ENCODE data around the gene CD247. TPM values are rescaled to one million over a fixed set of nuclear protein-coding genes. Genes with fewer than 3 reads are reported as not detected.

CD247 gene
- total and polyA plus RNA-seq, 2 of the 13 experiments (the other 11 are each of a cell fraction or from before 2014, with no cell fraction given): 0.20 TPM; not detected in 1

GRCh38 chr1:167515893-167516321 is 2.4 kb downstream of the CD247 start:
- H3K79me2 ChIP-seq (ENCODE audit: insufficient read depth, low read length): no peaks in the 10 kb centered on the region
- in situ Hi-C loops (cut with HindIII; ENCODE audit: extremely low pct_ligation_motif_present, low pct_unique_long_range_greater_than_20kb) (no loop called here), intact Hi-C loops (cut with micrococcal nuclease; ENCODE audit: unreplicated experiment) (no loop called here)
- POLR2A ChIA-PET: no interaction called here
- no peak overlapping the region for H2AFZ ChIP-seq (ENCODE audit: low read length)
- H3K36me3 ChIP-seq (replicated peaks in 1 of 2; ENCODE audit: control insufficient read depth in 1 of 2, insufficient read depth in 2 of 2, low read length in 2 of 2): no peaks in the 10 kb centered on the region
- ATAC-seq: no peak
- H3K4me3 ChIP-seq (replicated peaks in 1 of 3; ENCODE audit: insufficient read depth in 1 of 3, low read depth in 2 of 3, low read length in 3 of 3): no peak overlapping the region
- no peaks in the 10 kb centered on the region for H3K9me3 ChIP-seq (ENCODE audit: low read length)
- FAIRE-seq: no peak
- TF ChIP-seq GTF3A (CRISPR knock-in tag; conservative IDR thresholded peaks at IDR 0.05) (no peak), EHMT2 (IDR thresholded peaks at IDR 0.05; ENCODE audit: borderline replicate concordance, low read depth, low read length) (no peak), ZNF768 (CRISPR knock-in tag; IDR thresholded peaks at IDR 0.05) (peak; percentile 84), ZNF740 (CRISPR knock-in tag; IDR thresholded peaks at IDR 0.05) (no peak), ZMYM3 (CRISPR knock-in tag; IDR thresholded peaks at IDR 0.05) (no peak), MAFG (CRISPR knock-in tag; IDR thresholded peaks at IDR 0.05) (no peak)
- DNase-seq (ENCODE audit: low spot score): no peak
- H3K4me1 ChIP-seq (ENCODE audit: insufficient read depth, low read length): no peaks in the 10 kb centered on the region
- peaks cover 0 to 9% of the 10 kb centered on the region in 2 experiments; a peak in 1 of 5 replicates for H3K27me3 ChIP-seq (ENCODE audit: control insufficient read depth in 1 of 2, insufficient read depth in 2 of 2, low read length in 2 of 2)
- H3K9ac ChIP-seq (ENCODE audit: insufficient read depth, low read depth, low read length): no peak overlapping the region
- H3K27ac ChIP-seq (ENCODE audit: extremely low read length, insufficient read depth, low read length): no peak overlapping the region
- no peak overlapping the region for H3K4me2 ChIP-seq (ENCODE audit: low read depth, low read length)
- CTCF ChIA-PET (ENCODE audit: low intra/inter-chr PET ratio, low total read pairs): no interaction called here
- H4K20me1 ChIP-seq (ENCODE audit: insufficient read depth, low read length): no peaks in the 10 kb centered on the region
- WGBS (ENCODE audit: low lambda C conversion rate): 67% methylated on average over 2 of the region's 4 CpGs
- BruUV-seq (replicated peaks): no TSS peak

- Histone ChIP-seq H3K4me2 (ENCODE audit: low read depth, low read length) (no peak overlapping the region), H3K4me1 (ENCODE audit: insufficient read depth, low read length) (no peaks in the 10 kb centered on the region), H3K9me3 (ENCODE audit: low read length) (no peaks in the 10 kb centered on the region), H2AFZ (ENCODE audit: low read length) (no peak overlapping the region), H3K4me3 (replicated peaks in 1 of 3; ENCODE audit: insufficient read depth in 1 of 3, low read depth in 2 of 3, low read length in 3 of 3) (no peak overlapping the region), H3K79me2 (ENCODE audit: insufficient read depth, low read length) (no peaks in the 10 kb centered on the region), H3K27ac (ENCODE audit: extremely low read length, insufficient read depth, low read length) (no peak overlapping the region), H4K20me1 (ENCODE audit: insufficient read depth, low read length) (no peaks in the 10 kb centered on the region), H3K36me3 (replicated peaks in 1 of 2; ENCODE audit: control insufficient read depth in 1 of 2, insufficient read depth in 2 of 2, low read length in 2 of 2) (no peaks in the 10 kb centered on the region), H3K9ac (ENCODE audit: insufficient read depth, low read depth, low read length) (no peak overlapping the region), H3K27me3 (ENCODE audit: control insufficient read depth in 1 of 2, insufficient read depth in 2 of 2, low read length in 2 of 2) (peaks cover 0 to 11% of the 10 kb centered on the region in 2 experiments; a peak in 1 of 5 replicates)
- no TSS peak for BruUV-seq (replicated peaks)
- in situ Hi-C loops (cut with HindIII; ENCODE audit: extremely low pct_ligation_motif_present, low pct_unique_long_range_greater_than_20kb) (no loop called here), intact Hi-C loops (cut with micrococcal nuclease; ENCODE audit: unreplicated experiment) (no loop called here)
- no peak for DNase-seq (ENCODE audit: low spot score)
- ChIA-PET POLR2A (no interaction called here), CTCF (ENCODE audit: low intra/inter-chr PET ratio, low total read pairs) (no interaction called here)
- no peak for ATAC-seq
- WGBS (ENCODE audit: low lambda C conversion rate): 51% methylated on average over 3 of the region's 3 CpGs
- no peak for TF ChIP-seq SNAI1 (CRISPR knock-in tag; IDR thresholded peaks at IDR 0.05; ENCODE audit: borderline replicate concordance)
- no peak for FAIRE-seq
These were observed 2.9 kb downstream of the CD247 start for GRCh38 chr1:167515461-167515860.
